ENCODE data around the gene SURF4. TPM values are rescaled to one million over a fixed set of nuclear protein-coding genes. Genes with fewer than 3 reads are reported as not detected.

The SURF4 gene
- 100 to 1,000 TPM in 2 of 4 donors, 10 to 100 TPM in 2; 84.2 to 114 (median 100) TPM for total RNA-seq

DNA sequence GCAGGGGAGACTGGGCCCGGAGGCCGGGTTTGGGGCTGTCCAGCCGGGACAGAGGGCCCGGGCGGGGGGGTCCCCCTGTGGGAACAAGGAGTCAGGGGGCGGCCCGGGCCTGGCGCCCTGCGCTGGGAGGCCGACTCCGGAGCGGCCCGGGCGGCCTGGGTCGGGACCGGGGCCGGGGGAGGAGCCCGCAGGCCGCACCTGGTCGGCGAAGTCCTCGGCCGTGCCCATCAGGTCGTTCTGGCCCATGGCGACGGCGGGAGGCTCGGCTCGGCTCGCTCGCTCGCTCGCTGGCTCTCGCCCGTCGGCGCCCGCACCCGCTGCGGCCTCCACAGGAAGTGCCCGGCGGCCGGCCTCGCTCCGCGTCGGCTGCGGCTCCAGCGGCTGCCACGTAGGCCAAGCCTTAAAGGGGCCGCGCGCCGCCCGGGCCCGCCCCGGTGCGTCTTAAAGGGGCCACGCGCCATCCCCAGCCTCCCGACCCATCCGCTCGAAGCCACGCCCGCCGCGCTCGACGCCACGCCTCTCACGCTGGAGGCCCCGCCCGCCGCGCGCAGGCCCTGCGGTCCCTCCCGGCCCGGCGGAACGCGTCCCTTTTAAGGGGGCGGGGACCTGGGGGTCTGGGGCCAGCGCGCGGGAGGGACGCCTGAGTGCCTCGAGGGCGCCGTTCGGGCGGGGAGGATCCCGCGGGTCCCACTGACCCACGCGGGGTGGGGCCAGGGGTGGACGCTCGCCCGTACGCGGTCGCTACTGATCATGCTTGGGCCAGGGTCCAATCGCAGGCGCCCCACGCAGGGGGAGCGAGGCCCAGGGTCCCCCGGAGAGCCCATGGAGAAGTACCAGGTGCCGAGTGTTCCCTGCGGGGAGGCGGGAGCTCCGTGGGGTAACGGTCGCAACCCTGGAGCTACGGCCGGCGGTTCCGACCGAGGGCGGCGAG is at the start of gene SURF4, which contains the start of gene STKLD1:
TSS of gene SURF4 (minus strand) at position 337 of the 931 bp plus-strand sequence. CDS start at position 246, 91 bp downstream.
TSS of gene STKLD1 (plus strand) at position 643 of the 931 bp plus-strand sequence. CDS start at position 751, 108 bp downstream.
- intact Hi-C loops (cut with DNase I; ENCODE audit: low total_unique reads) = no loop called here
- H3K4me3 ChIP-seq (ENCODE audit: low read depth, poor library complexity, severe bottlenecking) = peak within 1 kb of the TSS; percentile 99
- peak; percentile 93 to 99 for DNase-seq (ENCODE audit: low spot score in 2 of 2)
- TF ChIP-seq POLR2A (IDR thresholded peaks at IDR 0.05) = peak in 1 of 2 donors; percentile 38
- TF ChIP-seq, protein P1, sequence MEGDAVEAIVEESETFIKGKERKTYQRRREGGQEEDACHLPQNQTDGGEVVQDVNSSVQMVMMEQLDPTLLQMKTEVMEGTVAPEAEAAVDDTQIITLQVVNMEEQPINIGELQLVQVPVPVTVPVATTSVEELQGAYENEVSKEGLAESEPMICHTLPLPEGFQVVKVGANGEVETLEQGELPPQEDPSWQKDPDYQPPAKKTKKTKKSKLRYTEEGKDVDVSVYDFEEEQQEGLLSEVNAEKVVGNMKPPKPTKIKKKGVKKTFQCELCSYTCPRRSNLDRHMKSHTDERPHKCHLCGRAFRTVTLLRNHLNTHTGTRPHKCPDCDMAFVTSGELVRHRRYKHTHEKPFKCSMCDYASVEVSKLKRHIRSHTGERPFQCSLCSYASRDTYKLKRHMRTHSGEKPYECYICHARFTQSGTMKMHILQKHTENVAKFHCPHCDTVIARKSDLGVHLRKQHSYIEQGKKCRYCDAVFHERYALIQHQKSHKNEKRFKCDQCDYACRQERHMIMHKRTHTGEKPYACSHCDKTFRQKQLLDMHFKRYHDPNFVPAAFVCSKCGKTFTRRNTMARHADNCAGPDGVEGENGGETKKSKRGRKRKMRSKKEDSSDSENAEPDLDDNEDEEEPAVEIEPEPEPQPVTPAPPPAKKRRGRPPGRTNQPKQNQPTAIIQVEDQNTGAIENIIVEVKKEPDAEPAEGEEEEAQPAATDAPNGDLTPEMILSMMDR (IDR thresholded peaks at IDR 0.05) = no peak
- 1% methylated on average over 30 to 50 of the region's 120 CpGs for WGBS, 2 donors

DNA sequence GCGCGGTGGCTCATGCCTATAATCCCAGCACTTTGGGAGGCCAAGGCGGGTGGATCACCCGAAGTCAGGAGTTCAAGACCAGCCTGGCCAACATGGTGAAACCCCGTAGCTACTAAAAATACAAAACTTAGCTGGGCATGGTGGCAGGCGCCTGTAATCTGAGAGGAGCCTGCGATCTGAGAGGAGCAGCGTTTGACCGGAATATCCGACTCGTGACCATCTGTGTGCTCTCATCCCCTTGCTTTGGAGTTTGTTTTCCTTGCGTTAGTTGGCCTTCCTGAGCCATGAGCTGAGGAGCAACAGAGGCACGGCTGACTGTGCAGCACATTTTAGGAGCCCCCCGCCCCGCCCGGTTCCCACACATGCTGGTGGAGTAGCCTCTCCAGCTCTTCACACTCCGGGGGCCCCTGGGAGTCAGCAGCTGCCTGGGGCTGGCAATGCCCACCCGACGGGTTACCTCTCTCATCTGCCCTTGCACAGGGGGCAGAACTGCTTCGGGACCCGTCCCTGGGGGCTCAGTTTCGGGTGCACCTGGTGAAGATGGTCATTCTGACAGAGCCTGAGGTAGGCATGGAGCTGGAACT is 49.3 kb upstream of the SURF4 start:
- DNase-seq (ENCODE audit: low spot score in 2 of 2) = no peak
- intact Hi-C loops (cut with DNase I; ENCODE audit: low total_unique reads) = no loop called here
- TF ChIP-seq, protein P1 (IDR thresholded peaks at IDR 0.05) = no peak
- no peak for TF ChIP-seq POLR2A (IDR thresholded peaks at IDR 0.05)
- H3K4me3 ChIP-seq (ENCODE audit: low read depth, poor library complexity, severe bottlenecking) = no peak overlapping the region
- 85 to 95% methylated on average over 21 to 22 of the region's 22 CpGs for WGBS, 2 donors

DNA sequence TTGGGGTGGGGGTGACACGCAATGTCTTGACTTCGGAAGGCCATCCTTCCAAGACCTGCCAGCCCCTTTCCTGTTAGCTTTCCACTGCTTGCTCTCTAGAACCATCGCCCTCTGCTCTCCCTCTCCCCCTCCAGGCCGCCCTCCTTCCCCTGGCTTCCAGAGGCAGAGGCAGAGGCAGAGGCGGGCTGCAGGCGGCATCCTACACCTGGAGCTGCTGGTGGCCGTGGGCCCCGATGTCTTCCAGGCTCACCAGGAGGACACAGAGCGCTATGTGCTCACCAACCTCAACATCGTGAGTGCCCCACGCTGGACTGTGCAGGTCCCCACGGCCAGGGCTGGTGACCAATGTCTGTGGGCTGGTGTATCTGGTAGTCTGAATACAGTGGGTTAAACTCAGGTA is 48.3 kb upstream of the SURF4 start:
- intact Hi-C loops (cut with DNase I; ENCODE audit: low total_unique reads) = no loop called here
- DNase-seq (ENCODE audit: low spot score in 2 of 2) = no peak
- H3K4me3 ChIP-seq (ENCODE audit: low read depth, poor library complexity, severe bottlenecking) = no peak overlapping the region
- WGBS, 2 donors = 95 to 96% methylated on average over 10 to 12 of the region's 12 CpGs
- TF ChIP-seq, protein P1 (IDR thresholded peaks at IDR 0.05) = no peak
- no peak for TF ChIP-seq POLR2A (IDR thresholded peaks at IDR 0.05)

DNA sequence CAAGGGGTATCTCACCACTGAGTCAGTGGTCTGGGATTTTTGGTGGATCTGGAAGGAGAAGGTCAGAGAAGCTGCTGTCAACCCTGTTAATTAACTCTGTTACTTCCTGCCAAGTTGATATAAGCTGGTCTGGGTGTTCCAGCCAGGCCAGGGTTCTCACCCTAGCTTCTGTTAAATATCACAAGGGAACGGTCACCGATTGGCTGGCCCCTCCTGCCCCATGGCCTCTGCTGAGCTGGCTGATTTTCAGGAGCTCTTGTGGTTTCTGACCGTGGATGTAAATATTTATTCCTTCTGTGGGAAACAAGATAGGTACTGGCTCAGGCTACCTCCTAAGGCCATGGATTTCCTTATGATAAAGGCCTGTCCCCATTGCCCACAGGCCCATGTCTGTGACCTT is 47.4 kb upstream of the SURF4 start:
- WGBS, 2 donors = 79% methylated on average over 3 of the region's 3 CpGs
- TF ChIP-seq, protein P1 (IDR thresholded peaks at IDR 0.05) = no peak
- no peak for TF ChIP-seq POLR2A (IDR thresholded peaks at IDR 0.05)
- no peak overlapping the region for H3K4me3 ChIP-seq (ENCODE audit: low read depth, poor library complexity, severe bottlenecking)
- intact Hi-C loops (cut with DNase I; ENCODE audit: low total_unique reads) = no loop called here
- DNase-seq (ENCODE audit: low spot score in 2 of 2) = no peak

DNA sequence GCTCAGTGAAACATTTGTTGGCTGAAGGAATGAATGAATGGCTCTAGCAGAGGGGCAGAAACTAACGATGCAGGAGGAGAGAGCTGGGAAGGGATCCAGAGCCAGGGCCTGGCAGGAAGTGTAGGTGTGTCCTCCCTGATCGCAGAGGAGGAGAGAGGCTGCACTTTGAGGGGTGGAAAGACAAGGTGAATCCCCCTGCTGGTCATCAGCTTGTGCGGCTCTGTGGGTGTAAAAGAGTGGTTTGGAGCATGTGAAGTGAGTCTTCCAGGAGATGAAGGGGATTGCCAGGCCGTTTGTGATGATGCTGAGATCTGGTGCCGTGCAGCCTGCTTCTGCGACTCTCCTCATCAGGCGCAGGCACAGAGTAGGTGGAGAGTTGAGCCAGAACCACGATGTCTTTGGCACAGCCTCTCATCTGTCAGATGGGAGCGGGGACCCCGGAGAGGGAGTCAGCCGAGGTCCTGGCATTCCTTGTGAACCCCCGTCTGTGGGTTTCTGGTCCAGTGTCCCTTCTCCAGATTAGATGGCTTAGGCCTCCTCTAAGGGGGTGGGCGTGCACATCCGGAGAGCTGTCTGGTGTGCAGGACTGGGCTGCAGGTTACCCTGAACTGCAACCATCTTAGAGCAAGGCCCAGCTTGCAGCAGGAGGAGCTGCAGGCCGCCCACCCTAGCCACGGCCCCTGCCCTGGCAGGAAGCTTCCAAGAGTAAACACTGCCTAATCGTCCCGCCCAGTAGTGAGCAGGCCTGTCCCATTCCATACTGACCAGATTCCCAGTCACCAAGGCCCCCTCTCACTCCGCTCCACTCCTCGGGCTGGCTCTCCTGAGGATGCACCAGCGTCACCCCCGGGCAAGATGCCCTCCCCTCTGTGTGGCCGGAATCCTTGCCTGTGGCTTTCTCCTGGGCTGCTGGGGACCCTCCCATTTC is 46.0 kb upstream of the SURF4 start, which contains the start of gene ADAMTS13:
TSS of gene ADAMTS13 (plus strand) at position 753 of the 928 bp plus-strand sequence. CDS start at position 830, 77 bp downstream.
- WGBS, 2 donors = 52 to 63% methylated on average over 23 of the region's 23 CpGs
- intact Hi-C loops (cut with DNase I; ENCODE audit: low total_unique reads) = no loop called here
- no peak for DNase-seq (ENCODE audit: low spot score in 2 of 2)
- no peak within 1 kb of the TSS for H3K4me3 ChIP-seq (ENCODE audit: low read depth, poor library complexity, severe bottlenecking)
- TF ChIP-seq, protein P1 (IDR thresholded peaks at IDR 0.05) = no peak
- TF ChIP-seq POLR2A (IDR thresholded peaks at IDR 0.05) = no peak
